HepG2 (cell line): ENCODE measurements around the gene YIF1B. TPM values are rescaled to one million over a fixed set of nuclear protein-coding genes. Genes with fewer than 3 reads are reported as not detected.

Experiments
- ATAC-seq: fragments of 200-7000 bp; cut with Tn5 transposase; 3 replicates; pipeline ENCODE4 v1.9.1; 2020; ENCODE audit warnings: mild to moderate bottlenecking, moderate library complexity
- BruUV-seq: library from RNA; stranded (reverse); fragments of 400-500 nt; replicated peaks from 2 replicates; lab custom pipeline; 2021; lab: Mats Ljungman, UMichigan
- CTCF ChIA-PET: fragments of 300-600 bp; formaldehyde crosslinking; extraction: SDS; loops from one replicate; lab custom pipeline; 2021; ENCODE audit warnings: low total read pairs, inconsistent platforms, low intra/inter-chr PET ratio; lab: Yijun Ruan, JAX
- POLR2A ChIA-PET: fragments of 350-600 bp; sonication (Branson Sonifier 250); formaldehyde crosslinking; loops from one replicate; lab custom pipeline; 2020; ENCODE audit warnings: antibody characterized with exemption, inconsistent platforms; lab: Yijun Ruan, JAX
- DNase-seq: peaks from one replicate; pipeline ENCODE4 v3.0.0-alpha.2; 2015; ENCODE audit warnings: low spot score
- FAIRE-seq: peaks from 3 replicates; lab custom pipeline; 2011; peaks lifted over from hg19 to GRCh38; lab: Jason Lieb, UNC
- H2AFZ ChIP-seq: one replicate; pipeline ENCODE4 v1.6.1; 2011; ENCODE audit warnings: low read length, inconsistent platforms
- H3K27ac ChIP-seq: fragments of 300-600 bp; 3 replicates; pipeline ENCODE4 v1.8.0; 2011; ENCODE audit warnings: mixed run types, mild to moderate bottlenecking, mixed read lengths, low read length, inconsistent platforms; ENCODE audit not compliant: insufficient read depth; ENCODE audit errors: extremely low read length
- H3K27me3 ChIP-seq, 2 experiments: fragments of 200-600 bp in 1 of 2; 2 replicates in 1 of 2; 3 replicates in 1 of 2; pipeline versions ENCODE4 v1.6.0 to v1.8.0; 2011; ENCODE audit warnings: low read length in 2 of 2, mild to moderate bottlenecking in 2 of 2, moderate library complexity in 2 of 2, inconsistent platforms in 1 of 2; ENCODE audit not compliant: insufficient read depth in 2 of 2, control insufficient read depth in 1 of 2
- H3K36me3 ChIP-seq, 2 experiments: fragments of 200-600 bp in 1 of 2; replicated peaks in 1 of 2; 2 replicates in 1 of 2; 3 replicates in 1 of 2; pipeline versions ENCODE4 v1.5.1 to v1.8.0; 2011; ENCODE audit warnings: low read length in 2 of 2, inconsistent platforms in 1 of 2; ENCODE audit not compliant: insufficient read depth in 2 of 2, control insufficient read depth in 1 of 2
- H3K4me1 ChIP-seq: 2 replicates; pipeline ENCODE4 v1.5.1; 2012; ENCODE audit warnings: low read length, inconsistent platforms; ENCODE audit not compliant: insufficient read depth
- H3K4me2 ChIP-seq: 2 replicates; pipeline ENCODE4 v1.6.0; 2011; ENCODE audit warnings: low read depth, low read length, inconsistent platforms
- H3K4me3 ChIP-seq, 3 experiments: fragments of 200-600 bp in 1 of 3; sonication (generic), shearing (Covaris generic) in 1 of 3; replicated peaks in 1 of 3; 2 replicates each; pipeline ENCODE4 v1.5.1; 2011 to 2016; ENCODE audit warnings: low read length in 3 of 3, inconsistent platforms in 2 of 3, low read depth in 2 of 3, mild to moderate bottlenecking in 2 of 3, control low read depth in 1 of 3, mixed read lengths in 1 of 3; ENCODE audit not compliant: insufficient read depth in 1 of 3
- H3K79me2 ChIP-seq: one replicate; pipeline ENCODE4 v1.6.1; 2011; ENCODE audit warnings: low read length, inconsistent platforms; ENCODE audit not compliant: insufficient read depth
- H3K9ac ChIP-seq: 2 replicates; pipeline ENCODE4 v1.6.0; 2011; ENCODE audit warnings: mild to moderate bottlenecking, low read depth, low read length, inconsistent platforms; ENCODE audit not compliant: insufficient read depth
- H3K9me3 ChIP-seq: 2 replicates; pipeline ENCODE4 v1.5.1; 2012; ENCODE audit warnings: mild to moderate bottlenecking, low read length
- H4K20me1 ChIP-seq: 2 replicates; pipeline ENCODE4 v1.6.0; 2011; ENCODE audit warnings: inconsistent platforms, mild to moderate bottlenecking, low read length, moderate library complexity; ENCODE audit not compliant: insufficient read depth
- DBP ChIP-seq: sonication (generic); formaldehyde crosslinking; IDR thresholded peaks from 2 replicates; pipeline ENCODE4 v1.4.0; 2020; ENCODE audit warnings: missing genetic modification reagents; ENCODE audit errors: not compliant biosample characterization
- DPF2 ChIP-seq: sonication (generic); formaldehyde crosslinking; IDR thresholded peaks from 2 replicates; pipeline ENCODE4 v1.4.0; 2020; ENCODE audit warnings: mild to moderate bottlenecking, low read depth, missing genetic modification reagents, borderline replicate concordance
- KDM6A ChIP-seq: IDR thresholded peaks from 2 replicates; pipeline ENCODE4 v1.6.1; 2016; ENCODE audit warnings: low read depth
- NFYC ChIP-seq: IDR thresholded peaks from 2 replicates; pipeline ENCODE4 v1.6.1; 2016; ENCODE audit warnings: missing genetic modification reagents, missing compliant biosample characterization
- PITX1 ChIP-seq: sonication (generic); formaldehyde crosslinking; IDR thresholded peaks from 2 replicates; pipeline ENCODE4 v1.5.1; 2020; ENCODE audit warnings: mild to moderate bottlenecking, missing genetic modification reagents
- RFX3 ChIP-seq: IDR thresholded peaks from 2 replicates; pipeline ENCODE4 v1.6.1; 2016; ENCODE audit warnings: missing biosample characterization, missing genetic modification reagents
- SRSF4 ChIP-seq: fragments of 200-400 bp; formaldehyde crosslinking; IDR thresholded peaks from one replicate; pipeline ENCODE4 v1.6.1; 2018; ENCODE audit warnings: mild to moderate bottlenecking, low read depth, low read length, moderate library complexity; ENCODE audit not compliant: poor library complexity, severe bottlenecking
- XRCC5 ChIP-seq: fragments of 200-400 bp; formaldehyde crosslinking; optimal IDR thresholded peaks from 2 replicates; pipeline ENCODE3; 2017; ENCODE audit warnings: mild to moderate bottlenecking, low read length
- ZFP1 ChIP-seq: IDR thresholded peaks from 2 replicates; pipeline ENCODE4 v1.6.1; 2016
- ZMYM4 ChIP-seq: sonication (generic); formaldehyde crosslinking; IDR thresholded peaks from 2 replicates; pipeline ENCODE4 v1.8.1; 2023; ENCODE audit warnings: mild to moderate bottlenecking, missing genetic modification reagents
- ZNF232 ChIP-seq: sonication (generic); formaldehyde crosslinking; IDR thresholded peaks from 2 replicates; pipeline ENCODE4 v1.4.0; 2020; ENCODE audit warnings: missing genetic modification reagents, borderline replicate concordance
- ZNF530 ChIP-seq: sonication (generic); formaldehyde crosslinking; IDR thresholded peaks from 2 replicates; pipeline ENCODE4 v1.5.0; 2020; ENCODE audit warnings: low read depth, mild to moderate bottlenecking, missing genetic modification reagents
- ZNF558 ChIP-seq: sonication (generic); formaldehyde crosslinking; IDR thresholded peaks from 2 replicates; pipeline ENCODE4 v1.9.0; 2022; ENCODE audit warnings: mild to moderate bottlenecking, missing genetic modification reagents, borderline replicate concordance
- ZSCAN29 ChIP-seq: sonication (generic); formaldehyde crosslinking; conservative IDR thresholded peaks from 2 replicates; pipeline ENCODE4 v1.4.0; 2020; ENCODE audit warnings: mild to moderate bottlenecking, missing genetic modification reagents
- WGBS: methylation state at CpG from one replicate; pipeline ENCODE4 v1.1.6; 2017; ENCODE audit warnings: low lambda C conversion rate; 5-methylcytosine and 5-hydroxymethylcytosine counted together
- in situ Hi-C: cut with HindIII; loops from 2 replicates; pipeline ENCODE4 v1.10.0; 2017; ENCODE audit warnings: low pct_unique_long_range_greater_than_20kb; ENCODE audit not compliant: extremely low pct_ligation_motif_present
- intact Hi-C: fragments of 100-400 bp; cut with micrococcal nuclease; formaldehyde crosslinking; loops from one replicate; pipeline ENCODE4 v1.10.0; 2022; ENCODE audit not compliant: unreplicated experiment
- polyA plus RNA-seq, 8 experiments: library from polyadenylated mRNA; depleted of rRNA in 3 of 8; stranded (reverse) in 7 of 8; unstranded in 1 of 8; fragments of >200 nt; fragmentation: Illumina TruSeq in 4 of 8; extraction: Trizol in 4 of 8; gene quantifications; 2 replicates each; pipeline versions ENCODE4 v1.2.1 to v1.2.3, GENCODE V29; 2011 to 2016; ENCODE audit warnings: low read depth in 4 of 8, missing spikeins in 1 of 8, mixed read lengths in 1 of 8; ENCODE audit not compliant: insufficient read depth in 1 of 8
- total RNA-seq, 5 experiments: library from RNA; depleted of rRNA; stranded (reverse); fragments of >200 nt; fragmentation: Illumina TruSeq; extraction: Trizol; gene quantifications; 2 replicates each; pipeline ENCODE4 v1.2.3, GENCODE V29; 2016; ENCODE audit warnings: low read depth in 1 of 5
- TF ChIP-seq, protein P1 (sequence below): sonication (generic); formaldehyde crosslinking; IDR thresholded peaks from 2 replicates; pipeline ENCODE4 v1.4.0; 2020; ENCODE audit warnings: mild to moderate bottlenecking, missing genetic modification reagents
- TF ChIP-seq, protein P2 (sequence below): sonication (generic); formaldehyde crosslinking; IDR thresholded peaks from 2 replicates; pipeline ENCODE4 v1.5.0; 2020; ENCODE audit warnings: mild to moderate bottlenecking, low read depth, missing genetic modification reagents, borderline replicate concordance

The YIF1B gene
- total and polyA plus RNA-seq, 2 of the 13 experiments (the other 11 are each of a cell fraction or from before 2014, with no cell fraction given), result 41.4 to 85.2 TPM

DNA sequence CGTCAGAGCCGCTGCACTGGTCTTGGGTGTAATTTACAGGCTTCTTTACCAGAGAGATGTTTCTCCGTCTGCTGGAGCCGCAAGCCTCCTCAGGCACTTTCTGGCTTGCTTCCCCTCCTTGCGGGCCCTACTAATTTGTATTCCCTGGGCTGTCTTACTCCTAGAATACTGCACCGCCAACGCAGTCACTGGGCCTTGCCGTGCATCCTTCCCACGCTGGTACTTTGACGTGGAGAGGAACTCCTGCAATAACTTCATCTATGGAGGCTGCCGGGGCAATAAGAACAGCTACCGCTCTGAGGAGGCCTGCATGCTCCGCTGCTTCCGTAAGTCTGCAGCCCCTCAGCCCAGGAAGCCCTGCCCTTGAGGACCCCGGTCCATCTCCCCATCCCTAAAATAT lies 25.8 kb downstream of the YIF1B start:
- intact Hi-C loops (no loop called here), in situ Hi-C loops (no loop called here)
- BruUV-seq, result no TSS peak
- no peak overlapping the region for H3K4me3 ChIP-seq
- H3K4me1 ChIP-seq, result 0 out of 2 replicates have a peak, but pooled peaks cover 5% of the 10 kb centered on the region
- ChIA-PET POLR2A (no interaction called here), CTCF (no interaction called here)
- TF ChIP-seq ZMYM4 (CRISPR knock-in tag), result no peak
- TF ChIP-seq RFX3 (CRISPR knock-in tag), result no peak
- TF ChIP-seq ZFP1 (CRISPR knock-in tag), result no peak
- TF ChIP-seq ZSCAN29 (CRISPR knock-in tag), result no peak
- TF ChIP-seq ZNF530 (CRISPR knock-in tag), result no peak
- ATAC-seq (no peak), FAIRE-seq (no peak), DNase-seq (no peak)
- H3K9me3 ChIP-seq, result no peaks in the 10 kb centered on the region
- H3K79me2 ChIP-seq, result no peaks in the 10 kb centered on the region
- no peaks in the 10 kb centered on the region for H4K20me1 ChIP-seq
- H3K4me2 ChIP-seq, result no peak overlapping the region
- H2AFZ ChIP-seq, result no peak overlapping the region
- H3K9ac ChIP-seq, result no peak overlapping the region
- no peaks in the 10 kb centered on the region for H3K36me3 ChIP-seq
- 85% methylated on average over 15 of the region's 15 CpGs for WGBS
- no peak overlapping the region for H3K27ac ChIP-seq
- peaks cover 3 to 30% of the 10 kb centered on the region in 2 experiments for H3K27me3 ChIP-seq

DNA sequence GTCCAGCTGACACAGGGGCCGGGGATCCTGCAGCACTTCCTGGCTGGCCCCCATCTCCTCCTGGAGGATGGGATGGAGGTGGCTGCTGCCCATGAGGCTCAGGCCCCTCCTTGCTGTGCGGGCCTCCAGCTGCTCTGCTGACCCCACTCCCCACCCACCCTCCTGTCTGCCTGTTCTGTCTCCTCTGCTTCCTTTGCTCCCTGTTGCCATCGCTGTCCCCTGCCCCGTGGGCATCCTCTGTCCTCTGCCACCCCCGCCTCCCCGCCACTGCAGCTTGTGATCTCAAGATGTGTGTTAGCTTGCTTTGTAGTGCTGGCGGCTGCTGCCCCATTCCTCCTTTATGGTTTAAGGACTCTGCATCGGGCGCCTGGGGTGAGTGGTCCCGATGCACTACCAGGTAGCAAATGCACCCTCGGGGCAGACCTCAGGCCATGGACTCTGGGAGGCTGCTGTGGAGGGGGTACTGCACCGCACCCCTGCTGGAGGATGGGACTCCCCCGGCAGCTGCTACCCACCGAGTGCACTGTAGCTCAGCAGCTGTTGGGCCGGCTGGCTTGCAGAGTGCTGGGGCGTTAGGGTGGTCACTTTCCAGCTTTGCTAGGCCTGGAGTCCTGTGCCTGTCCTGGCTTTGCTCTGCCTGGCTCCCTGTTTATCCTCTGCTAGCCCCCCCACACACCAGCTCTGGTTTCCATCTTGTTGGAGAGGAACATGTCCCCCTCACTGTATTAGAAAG lies 27.5 kb downstream of the YIF1B start:
- intact Hi-C loops (no loop called here), in situ Hi-C loops (no loop called here)
- FAIRE-seq (no peak), DNase-seq (no peak), ATAC-seq (no peak)
- Histone ChIP-seq H3K9ac (no peak overlapping the region), H3K4me1 (no peaks in the 10 kb centered on the region), H3K4me2 (no peak overlapping the region), H3K36me3 (no peaks in the 10 kb centered on the region), H3K79me2 (no peaks in the 10 kb centered on the region), H3K9me3 (no peaks in the 10 kb centered on the region), H4K20me1 (no peaks in the 10 kb centered on the region), H3K27me3 (peaks cover 3 to 22% of the 10 kb centered on the region in 2 experiments; a peak in 4 of 5 replicates), H2AFZ (no peak overlapping the region), H3K27ac (no peak overlapping the region), H3K4me3 (no peak overlapping the region)
- 63% methylated on average over 9 of the region's 16 CpGs for WGBS
- TF ChIP-seq ZNF232 (CRISPR knock-in tag) (no peak), PITX1 (no peak), KDM6A (CRISPR knock-in tag) (no peak), NFYC (no peak), ZNF558 (CRISPR knock-in tag) (no peak), DPF2 (CRISPR knock-in tag) (no peak), SRSF4 (no peak), XRCC5 (no peak), DBP (CRISPR knock-in tag) (no peak)
- TF ChIP-seq, protein P1, sequence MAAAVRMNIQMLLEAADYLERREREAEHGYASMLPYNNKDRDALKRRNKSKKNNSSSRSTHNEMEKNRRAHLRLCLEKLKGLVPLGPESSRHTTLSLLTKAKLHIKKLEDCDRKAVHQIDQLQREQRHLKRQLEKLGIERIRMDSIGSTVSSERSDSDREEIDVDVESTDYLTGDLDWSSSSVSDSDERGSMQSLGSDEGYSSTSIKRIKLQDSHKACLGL (CRISPR knock-in tag), result no peak
- TF ChIP-seq, protein P2, sequence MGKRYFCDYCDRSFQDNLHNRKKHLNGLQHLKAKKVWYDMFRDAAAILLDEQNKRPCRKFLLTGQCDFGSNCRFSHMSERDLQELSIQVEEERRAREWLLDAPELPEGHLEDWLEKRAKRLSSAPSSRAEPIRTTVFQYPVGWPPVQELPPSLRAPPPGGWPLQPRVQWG (CRISPR knock-in tag), result no peak
- CTCF ChIA-PET, result no interaction called here
- BruUV-seq, result no TSS peak
- POLR2A ChIA-PET, result no interaction called here
